Nephron progenitor cell (in vitro differentiated cells): ENCODE results near the gene CREG1.

Experiments used
- DNase-seq: peaks from one replicate; pipeline ENCODE4 v3.0.0; 2021
- H3K27ac Mint-ChIP-seq: 2 replicates; pipeline ENCODE4 v1.8.0; 2021; ENCODE audit warnings: mild to moderate bottlenecking, moderate library complexity, mixed read lengths
- H3K27me3 Mint-ChIP-seq: 2 replicates; pipeline ENCODE4 v1.8.0; 2021; ENCODE audit warnings: mild to moderate bottlenecking, low read depth, mixed read lengths; ENCODE audit not compliant: poor library complexity
- H3K36me3 Mint-ChIP-seq: 2 replicates; pipeline ENCODE4 v1.8.0; 2021; ENCODE audit warnings: low read depth, mixed read lengths
- H3K4me1 Mint-ChIP-seq: 2 replicates; pipeline ENCODE4 v1.8.0; 2021; ENCODE audit warnings: mixed read lengths
- H3K4me3 Mint-ChIP-seq: 2 replicates; pipeline ENCODE4 v1.8.0; 2021; ENCODE audit warnings: mild to moderate bottlenecking, moderate library complexity, mixed read lengths
- H3K9me3 Mint-ChIP-seq: 2 replicates; pipeline ENCODE4 v1.8.0; 2021; ENCODE audit warnings: mild to moderate bottlenecking, moderate library complexity, mixed read lengths
- TF ChIP-seq, protein P1 (sequence below): fragments of 200-600 bp; sonication (generic); IDR thresholded peaks from 2 replicates; pipeline ENCODE4 v1.5.0; 2021; ENCODE audit warnings: antibody characterized with exemption

CREG1 gene

GRCh38 chr1:167541610-167542009 lies 12.0 kb downstream of the CREG1 start:
- Mint-ChIP-seq H3K27me3 (no peaks in the 10 kb centered on the region), H3K9me3 (no peaks in the 10 kb centered on the region), H3K36me3 (peaks cover 7% of the 10 kb centered on the region), H3K4me1 (peaks cover 3% of the 10 kb centered on the region), H3K4me3 (no peak overlapping the region), H3K27ac (no peak overlapping the region)
- TF ChIP-seq, protein P1, sequence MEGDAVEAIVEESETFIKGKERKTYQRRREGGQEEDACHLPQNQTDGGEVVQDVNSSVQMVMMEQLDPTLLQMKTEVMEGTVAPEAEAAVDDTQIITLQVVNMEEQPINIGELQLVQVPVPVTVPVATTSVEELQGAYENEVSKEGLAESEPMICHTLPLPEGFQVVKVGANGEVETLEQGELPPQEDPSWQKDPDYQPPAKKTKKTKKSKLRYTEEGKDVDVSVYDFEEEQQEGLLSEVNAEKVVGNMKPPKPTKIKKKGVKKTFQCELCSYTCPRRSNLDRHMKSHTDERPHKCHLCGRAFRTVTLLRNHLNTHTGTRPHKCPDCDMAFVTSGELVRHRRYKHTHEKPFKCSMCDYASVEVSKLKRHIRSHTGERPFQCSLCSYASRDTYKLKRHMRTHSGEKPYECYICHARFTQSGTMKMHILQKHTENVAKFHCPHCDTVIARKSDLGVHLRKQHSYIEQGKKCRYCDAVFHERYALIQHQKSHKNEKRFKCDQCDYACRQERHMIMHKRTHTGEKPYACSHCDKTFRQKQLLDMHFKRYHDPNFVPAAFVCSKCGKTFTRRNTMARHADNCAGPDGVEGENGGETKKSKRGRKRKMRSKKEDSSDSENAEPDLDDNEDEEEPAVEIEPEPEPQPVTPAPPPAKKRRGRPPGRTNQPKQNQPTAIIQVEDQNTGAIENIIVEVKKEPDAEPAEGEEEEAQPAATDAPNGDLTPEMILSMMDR: no peak
- no peak for DNase-seq

- H3K4me1 Mint-ChIP-seq: peaks cover 3% of the 10 kb centered on the region
- no peaks in the 10 kb centered on the region for H3K9me3 Mint-ChIP-seq
- no peak for DNase-seq
- no peak overlapping the region for H3K4me3 Mint-ChIP-seq
- H3K27me3 Mint-ChIP-seq: no peaks in the 10 kb centered on the region
- peaks cover 3% of the 10 kb centered on the region for H3K36me3 Mint-ChIP-seq
- TF ChIP-seq, protein P1: no peak
- H3K27ac Mint-ChIP-seq: peak overlapping the region; percentile 70
These were observed 12.6 kb downstream of the CREG1 start for GRCh38 chr1:167541003-167541402.

GRCh38 chr1:167538657-167539056 lies 14.9 kb downstream of the CREG1 start:
- DNase-seq: no peak
- no peaks in the 10 kb centered on the region for H3K36me3 Mint-ChIP-seq
- no peak overlapping the region for H3K27ac Mint-ChIP-seq
- peaks cover 4% of the 10 kb centered on the region for H3K27me3 Mint-ChIP-seq
- H3K4me3 Mint-ChIP-seq: no peak overlapping the region
- H3K9me3 Mint-ChIP-seq: no peaks in the 10 kb centered on the region
- H3K4me1 Mint-ChIP-seq: peaks cover 10% of the 10 kb centered on the region
- TF ChIP-seq, protein P1: no peak

- H3K36me3 Mint-ChIP-seq: no peaks in the 10 kb centered on the region
- TF ChIP-seq, protein P1: peak; percentile 92
- no peak overlapping the region for H3K4me3 Mint-ChIP-seq
- no peak overlapping the region for H3K27ac Mint-ChIP-seq
- peaks cover 8% of the 10 kb centered on the region for H3K27me3 Mint-ChIP-seq
- peaks cover 9% of the 10 kb centered on the region for H3K4me1 Mint-ChIP-seq
- no peaks in the 10 kb centered on the region for H3K9me3 Mint-ChIP-seq
- DNase-seq: peak; percentile 82
These were observed 19.7 kb downstream of the CREG1 start for GRCh38 chr1:167533851-167534300.

- TF ChIP-seq, protein P1: no peak
- Mint-ChIP-seq H3K9me3 (no peaks in the 10 kb centered on the region), H3K4me1 (peaks cover 6% of the 10 kb centered on the region), H3K27ac (no peak overlapping the region), H3K4me3 (no peak overlapping the region), H3K36me3 (no peaks in the 10 kb centered on the region), H3K27me3 (peaks cover 8% of the 10 kb centered on the region)
- no peak for DNase-seq
These were observed 20.4 kb downstream of the CREG1 start for GRCh38 chr1:167532964-167533824.

DNA sequence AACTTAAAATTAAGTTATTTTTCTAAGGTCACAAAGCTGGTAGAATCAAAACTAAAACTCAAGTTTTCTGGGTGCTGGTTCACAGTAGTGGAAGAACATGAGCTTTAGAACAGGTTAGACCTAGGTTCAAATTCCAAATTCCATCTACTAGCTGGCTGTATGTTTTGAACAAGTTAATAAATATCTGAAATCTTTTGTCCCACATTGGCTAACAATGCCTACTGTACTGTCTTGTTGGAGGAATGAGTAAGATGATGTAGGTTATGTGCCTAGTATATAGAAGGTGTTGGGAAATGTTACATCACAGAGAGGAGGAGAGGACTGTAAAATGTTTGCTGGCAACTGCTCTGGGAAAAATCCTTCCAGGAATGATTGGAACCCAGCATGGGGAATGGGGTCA lies 21.2 kb downstream of the CREG1 start:
- no peaks in the 10 kb centered on the region for H3K36me3 Mint-ChIP-seq
- TF ChIP-seq, protein P1: no peak
- H3K4me3 Mint-ChIP-seq: no peak overlapping the region
- no peak for DNase-seq
- peaks cover 9% of the 10 kb centered on the region for H3K27me3 Mint-ChIP-seq
- H3K9me3 Mint-ChIP-seq: no peaks in the 10 kb centered on the region
- peaks cover 6% of the 10 kb centered on the region for H3K4me1 Mint-ChIP-seq
- H3K27ac Mint-ChIP-seq: no peak overlapping the region
